HG03439 (cell line): Measurements from ENCODE around the gene FIGN.

Source experiments
- ATAC-seq: cut with Tn5 transposase; IDR thresholded peaks from one replicate; pipeline ENCODE4 v1.9.1; 2021; ENCODE audit warnings: mild to moderate bottlenecking, moderate library complexity; ENCODE audit not compliant: unreplicated experiment

The FIGN gene

DNA sequence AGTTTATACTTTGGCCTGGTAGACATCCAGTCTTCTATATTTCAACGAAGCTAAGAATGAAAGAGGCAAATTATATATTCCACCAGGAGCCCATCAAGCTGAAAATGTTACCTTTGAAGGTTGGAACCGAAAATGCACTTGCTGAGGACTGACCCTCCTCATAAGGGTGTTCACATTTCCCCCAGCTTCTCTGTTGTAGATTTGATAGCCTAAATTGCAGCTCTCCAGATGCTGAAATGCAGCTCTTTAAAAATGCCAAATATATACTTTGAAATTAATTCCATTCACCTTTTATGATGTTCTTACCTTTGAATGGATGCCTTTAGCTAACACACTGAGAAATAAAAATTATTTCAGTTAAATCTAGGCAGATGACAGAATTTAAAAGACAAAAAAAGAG lies 1.8 kb upstream of the FIGN start:
- ATAC-seq: no peak

DNA sequence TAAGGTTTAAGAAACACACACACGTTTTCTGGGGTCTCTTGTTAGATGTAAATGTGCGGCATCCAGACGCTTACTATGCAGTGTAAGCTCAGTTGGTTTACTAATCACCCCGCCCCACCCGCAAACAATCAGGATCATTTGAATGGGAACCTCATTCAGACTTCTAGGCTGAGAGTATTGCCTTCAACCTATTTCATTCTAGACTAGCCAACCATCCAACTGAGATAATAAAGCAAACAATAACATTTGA lies 1.3 kb upstream of the FIGN start:
- no peak for ATAC-seq

DNA sequence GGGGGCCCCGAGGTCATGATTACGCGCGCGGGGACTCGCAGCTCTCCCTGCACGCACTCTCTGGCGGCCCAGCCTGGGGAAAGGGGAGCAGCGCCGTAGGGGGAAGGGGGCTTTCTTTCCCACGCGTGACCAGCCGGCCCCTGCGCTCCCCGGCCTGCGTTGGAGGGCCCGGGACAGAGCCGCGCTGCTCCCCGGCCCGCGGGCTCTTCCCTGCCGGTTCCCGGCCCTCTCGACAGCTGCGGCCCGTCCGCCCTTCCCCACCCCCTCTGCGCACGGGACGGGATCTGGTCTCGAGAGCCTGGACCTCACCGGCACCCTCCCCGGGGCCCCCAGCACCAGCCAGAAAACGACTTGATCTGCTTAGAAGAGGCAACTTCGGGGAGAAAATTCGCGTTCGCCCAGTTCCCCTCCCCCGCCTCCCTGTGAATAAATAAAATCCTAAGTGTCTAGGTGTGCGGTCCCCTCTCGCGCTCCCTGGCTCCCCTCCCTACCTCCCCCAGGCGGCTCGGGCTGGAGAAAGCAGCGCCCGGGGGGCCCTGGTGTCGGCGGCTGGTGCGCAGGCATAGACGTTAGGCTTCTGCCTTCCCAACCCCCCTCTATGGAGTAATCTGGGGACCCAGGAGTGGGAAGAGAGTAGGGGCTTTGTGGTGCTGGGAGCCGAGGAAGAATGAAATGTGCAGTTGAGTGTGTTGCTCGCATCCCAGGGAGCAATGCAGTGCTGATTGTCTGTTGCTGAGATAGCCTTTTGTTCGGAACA lies 803 bp upstream of the FIGN start:
- no peak for ATAC-seq

DNA sequence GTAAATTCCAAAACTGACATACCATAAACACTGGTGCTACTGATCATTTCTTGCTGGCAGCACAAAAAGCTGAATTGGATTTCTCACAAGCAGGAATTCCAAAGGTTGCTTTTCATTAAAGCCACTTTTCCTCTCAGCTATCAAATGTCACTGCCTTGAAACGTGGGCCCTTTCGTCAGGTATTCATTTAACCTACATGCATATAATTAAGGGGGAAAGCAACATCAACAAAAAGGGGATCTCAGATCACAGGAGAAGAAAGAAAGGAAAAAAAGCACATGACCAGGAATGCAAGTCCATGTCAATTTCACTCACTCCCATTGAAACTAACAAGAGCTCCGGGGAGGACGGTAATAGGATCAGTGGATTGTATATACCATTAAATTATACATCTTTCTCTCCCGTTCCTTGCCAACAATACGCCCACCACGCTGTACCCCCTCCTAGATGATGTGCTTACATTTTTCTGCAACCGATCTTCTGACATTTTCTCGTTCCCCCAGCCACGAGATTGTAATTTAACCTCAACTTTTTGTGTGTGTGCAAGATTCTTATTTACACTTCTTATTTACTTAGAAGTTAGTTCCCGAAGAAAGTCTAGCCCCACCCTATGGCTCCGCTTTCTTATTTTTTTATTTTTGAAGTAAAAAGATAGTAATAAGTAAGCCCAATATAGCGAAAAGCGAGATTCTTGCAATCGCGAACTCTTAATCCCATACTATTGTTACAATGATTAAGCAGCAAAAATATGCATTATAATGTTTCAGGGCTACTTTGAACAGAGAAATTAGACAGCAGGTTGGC lies 725 bp downstream of the FIGN start:
- ATAC-seq: no peak

DNA sequence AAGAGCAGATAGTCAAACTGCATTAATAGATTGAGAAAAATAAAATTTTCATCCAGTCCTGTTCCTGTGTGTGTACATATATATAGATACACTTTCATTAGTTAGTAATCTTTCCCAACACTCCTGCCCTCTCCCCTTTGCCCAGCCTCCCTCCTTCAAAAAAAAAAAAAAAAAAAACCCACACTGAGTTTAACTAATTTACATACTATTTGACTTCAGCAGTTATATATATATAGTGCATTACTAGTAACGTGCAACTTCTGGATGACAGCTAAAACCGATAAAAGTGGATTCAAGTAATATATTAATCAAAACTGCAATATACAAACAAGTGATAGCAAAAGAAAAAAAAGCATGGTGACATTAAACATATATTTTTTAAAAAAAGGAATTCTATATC lies 1.4 kb downstream of the FIGN start:
- ATAC-seq: no peak

DNA sequence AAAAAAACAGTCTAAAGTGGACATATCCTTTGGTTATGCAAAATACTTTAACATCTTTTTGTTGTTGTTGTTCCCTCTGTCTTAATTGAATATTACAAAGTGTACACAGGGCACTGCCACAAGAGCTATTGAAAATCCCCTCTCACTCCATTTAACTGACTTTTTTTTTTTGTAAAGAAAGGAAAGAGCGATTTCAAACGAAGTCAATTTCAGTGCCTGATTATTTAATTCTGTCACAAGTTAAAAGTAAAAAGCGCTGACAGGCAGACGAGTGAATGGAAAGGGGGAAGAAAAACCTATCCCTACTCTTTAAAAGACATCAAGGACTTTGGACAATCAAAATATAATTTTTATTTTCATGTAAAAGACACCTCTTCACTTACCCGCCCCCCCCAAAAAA lies 1.9 kb downstream of the FIGN start:
- ATAC-seq: no peak

DNA sequence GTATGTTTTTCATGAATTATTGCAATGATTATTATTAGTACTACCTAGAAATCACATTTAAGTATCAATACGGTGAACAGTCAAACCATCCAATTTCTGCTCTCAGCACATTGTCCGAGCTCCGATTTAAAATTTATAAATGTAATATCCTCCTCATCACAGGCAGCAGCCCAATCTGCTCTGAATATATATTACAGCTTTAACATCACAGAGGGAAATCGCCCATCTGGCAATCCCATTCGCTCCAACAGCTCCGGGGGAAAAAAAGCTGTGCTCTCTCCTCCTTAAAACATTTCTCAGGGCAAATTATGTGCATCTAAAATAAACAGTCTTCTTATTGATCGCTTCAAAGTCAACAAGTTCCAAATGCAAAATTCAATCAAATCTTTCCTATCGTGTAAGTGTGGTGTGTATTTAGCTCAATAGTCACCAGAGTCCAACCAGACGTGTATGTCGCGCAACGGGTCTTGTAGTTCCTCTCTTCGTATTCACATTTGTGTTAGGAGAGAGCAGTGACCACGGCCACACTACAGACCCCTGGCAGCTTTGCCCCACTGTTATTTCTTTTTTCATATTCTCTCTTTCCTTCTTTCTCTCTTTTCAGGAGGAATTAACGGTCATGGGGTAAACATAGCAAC lies 2.4 kb downstream of the FIGN start:
- ATAC-seq: no peak

DNA sequence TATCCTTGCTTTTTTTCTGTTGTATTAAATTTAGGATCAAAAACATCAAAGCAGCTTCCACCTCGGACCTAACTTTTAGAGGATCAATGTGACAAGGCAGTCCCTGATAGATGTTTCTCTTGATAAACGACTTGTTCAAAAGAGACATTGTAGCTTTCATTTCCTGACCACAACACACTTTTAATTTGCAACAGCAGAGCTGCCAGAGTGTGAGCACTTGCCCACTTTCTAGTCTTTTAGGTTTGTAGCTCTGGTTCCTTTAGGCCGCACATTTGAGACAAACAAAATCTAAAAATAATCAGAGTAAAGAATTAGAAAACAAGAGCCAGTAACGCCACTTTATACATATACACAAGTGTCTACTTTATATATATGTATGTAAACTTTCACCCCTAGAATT lies 3.1 kb downstream of the FIGN start:
- ATAC-seq: no peak

DNA sequence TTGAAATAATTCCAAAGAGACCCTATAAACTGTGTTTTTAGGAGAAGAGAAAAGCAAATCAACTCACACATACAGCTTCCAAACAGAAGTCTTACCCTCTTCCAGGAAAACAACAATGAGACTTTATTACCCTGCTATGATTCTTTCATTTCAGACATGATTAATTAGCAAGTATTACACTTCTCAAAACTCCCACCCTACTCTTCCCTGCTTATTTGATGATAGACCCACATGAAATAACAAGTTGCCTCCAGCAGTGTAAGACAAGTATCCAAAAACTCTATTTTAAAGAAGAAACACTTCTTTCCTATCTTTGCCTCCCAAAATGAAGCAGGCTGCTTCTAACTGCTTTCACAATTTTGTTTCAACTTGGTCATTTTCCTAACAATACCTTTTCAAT lies 4.1 kb downstream of the FIGN start:
- ATAC-seq: no peak

DNA sequence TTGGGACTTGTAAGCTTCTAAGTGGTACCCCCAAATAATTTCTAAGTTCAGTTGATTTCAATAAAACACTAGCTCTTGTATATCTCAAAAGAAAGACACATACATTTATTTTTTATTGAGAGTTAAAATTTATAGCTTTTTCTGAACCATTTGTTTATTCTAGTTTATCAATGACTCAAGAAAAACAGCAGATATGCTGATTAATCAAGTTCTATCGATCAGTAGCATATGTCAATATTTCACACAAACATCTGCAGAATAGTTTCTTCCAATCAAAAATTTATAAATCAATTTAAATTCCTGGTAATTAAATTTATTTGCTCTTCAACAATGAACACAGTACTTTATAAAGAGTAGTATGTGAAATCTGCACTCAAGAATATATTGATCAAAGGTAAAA lies 5.3 kb downstream of the FIGN start:
- ATAC-seq: no peak

DNA sequence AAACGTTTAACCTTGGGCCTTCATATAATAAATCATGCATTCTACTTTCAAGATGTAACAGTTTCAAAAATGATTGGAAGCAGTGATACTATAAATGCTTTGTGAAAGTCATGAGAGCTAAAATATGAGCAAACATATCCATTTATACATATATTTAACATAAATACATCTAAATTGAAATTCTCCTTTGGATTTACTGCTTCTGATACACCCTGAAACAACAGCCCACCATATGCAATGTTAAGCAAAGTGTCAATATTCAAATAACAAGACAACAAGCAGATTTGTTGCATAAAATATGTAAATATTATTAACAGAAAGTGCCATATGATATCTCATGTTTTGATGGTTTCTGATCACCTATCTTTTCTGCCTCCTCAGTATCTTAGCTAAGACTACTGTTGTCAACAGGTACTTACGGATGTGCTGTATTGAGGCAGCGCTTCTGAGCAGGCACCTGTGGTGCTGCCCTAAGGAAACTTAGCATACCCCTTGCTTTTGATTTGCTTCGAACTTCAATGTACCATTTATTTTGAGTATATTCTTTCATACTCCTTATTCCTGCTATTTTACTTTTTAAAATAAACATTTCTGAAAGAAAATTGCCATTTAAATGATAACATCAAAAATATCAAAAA lies 6.1 kb downstream of the FIGN start:
- ATAC-seq: no peak

DNA sequence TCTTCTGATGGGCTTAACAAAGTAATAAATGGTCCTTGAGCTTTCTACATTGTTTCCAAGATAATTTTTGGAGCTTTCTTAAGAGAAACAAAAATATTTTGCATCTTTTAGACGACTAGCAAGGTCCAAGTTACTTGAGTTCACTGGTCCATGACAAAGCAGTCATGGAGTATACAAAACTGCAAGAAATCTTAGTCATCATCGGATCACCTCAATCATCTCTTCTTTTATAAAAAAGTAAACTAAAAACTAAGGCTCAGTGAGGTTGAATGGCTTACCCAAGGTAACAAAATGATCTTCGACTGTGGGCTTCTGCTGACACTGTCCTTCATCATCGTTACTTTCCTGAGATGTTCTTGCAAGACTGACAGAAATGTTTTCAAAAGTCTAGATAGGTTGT lies 11.9 kb downstream of the FIGN start:
- no peak for ATAC-seq

DNA sequence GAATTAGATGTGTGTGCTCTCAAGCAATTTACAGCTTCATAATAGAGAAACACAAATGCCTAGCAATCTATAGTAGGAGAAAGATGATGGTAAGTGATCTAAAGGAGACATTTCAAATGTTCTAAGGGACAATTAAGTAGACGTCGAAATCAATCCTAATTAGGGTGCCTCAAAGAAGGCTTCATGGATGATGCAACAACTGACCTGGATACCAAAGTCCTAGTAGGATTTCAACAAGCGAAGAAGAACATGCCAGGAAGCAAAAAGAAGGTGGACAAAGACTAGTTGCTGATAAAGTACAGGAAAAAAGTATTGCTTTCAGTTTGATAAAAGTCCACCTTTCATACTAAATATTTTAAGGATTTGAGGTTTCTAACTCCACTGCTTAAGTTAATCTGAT lies 12.5 kb downstream of the FIGN start:
- ATAC-seq: no peak

DNA sequence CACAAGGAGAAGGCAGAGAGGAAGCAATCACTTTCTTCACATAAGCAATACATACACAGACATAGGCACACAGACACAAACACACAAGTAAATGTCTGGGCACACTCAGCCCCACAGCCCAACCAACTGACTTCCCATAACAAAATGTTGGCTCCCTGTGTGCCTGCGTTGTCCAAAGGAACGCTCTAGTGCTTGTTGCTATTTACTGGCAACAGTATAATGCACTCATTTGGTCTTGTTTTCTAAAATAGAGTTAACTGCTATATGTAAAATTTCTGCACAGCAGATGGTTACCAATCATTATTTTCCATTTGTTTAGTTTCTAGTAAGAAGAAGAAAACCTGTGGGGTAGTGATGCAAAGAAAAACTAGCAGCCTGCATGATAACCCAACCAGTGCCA lies 16.5 kb downstream of the FIGN start:
- ATAC-seq: no peak

DNA sequence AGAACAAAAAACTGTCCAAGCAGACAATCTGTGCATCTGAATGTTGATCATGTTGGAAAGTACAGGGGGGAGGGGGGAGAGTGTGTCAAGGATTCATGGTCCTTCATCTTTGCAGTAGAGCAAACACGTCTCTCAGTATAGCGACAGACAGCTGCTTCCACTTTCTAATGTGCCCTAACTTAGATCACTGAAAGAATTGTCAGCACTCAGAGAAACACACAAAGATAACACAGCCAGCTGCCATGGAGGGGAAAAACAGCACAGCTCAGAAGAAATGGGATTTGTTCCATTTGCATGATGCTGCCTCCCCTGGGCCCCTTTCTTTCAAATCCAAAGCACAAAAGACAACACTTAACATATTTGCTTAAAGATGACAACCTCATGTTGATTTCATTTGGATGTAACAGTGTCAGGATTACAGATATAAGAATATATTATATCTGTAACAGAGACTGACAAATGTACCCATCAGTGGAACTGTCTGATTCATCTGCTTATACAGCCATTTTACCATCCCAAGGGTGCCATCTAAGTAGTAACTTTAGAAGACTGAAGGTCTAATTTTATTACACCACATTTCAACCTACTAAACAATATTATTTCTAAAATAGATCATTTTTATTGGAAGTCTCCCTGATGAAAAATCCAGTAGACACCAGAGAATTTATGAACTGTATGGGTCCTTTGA lies 17.7 kb downstream of the FIGN start:
- no peak for ATAC-seq

DNA sequence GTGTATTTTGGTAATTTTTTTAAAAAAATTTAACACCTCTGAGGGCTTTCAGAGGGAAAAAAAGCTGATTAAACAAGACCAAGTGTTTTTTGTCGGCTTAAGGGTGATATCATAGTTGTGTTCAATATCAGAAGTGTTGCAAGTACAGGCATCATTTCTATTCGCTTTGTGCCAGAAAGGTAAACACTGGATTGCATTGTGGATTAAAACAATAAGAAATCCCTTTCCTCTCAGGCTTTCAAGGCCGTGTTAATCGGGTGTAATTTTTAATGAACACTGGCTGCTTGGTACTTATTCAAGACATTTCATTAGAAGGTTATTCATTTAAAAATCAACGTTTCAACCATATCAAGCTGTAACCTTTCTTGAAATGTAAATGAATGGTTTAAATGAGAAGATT lies 18.3 kb downstream of the FIGN start:
- ATAC-seq: no peak

DNA sequence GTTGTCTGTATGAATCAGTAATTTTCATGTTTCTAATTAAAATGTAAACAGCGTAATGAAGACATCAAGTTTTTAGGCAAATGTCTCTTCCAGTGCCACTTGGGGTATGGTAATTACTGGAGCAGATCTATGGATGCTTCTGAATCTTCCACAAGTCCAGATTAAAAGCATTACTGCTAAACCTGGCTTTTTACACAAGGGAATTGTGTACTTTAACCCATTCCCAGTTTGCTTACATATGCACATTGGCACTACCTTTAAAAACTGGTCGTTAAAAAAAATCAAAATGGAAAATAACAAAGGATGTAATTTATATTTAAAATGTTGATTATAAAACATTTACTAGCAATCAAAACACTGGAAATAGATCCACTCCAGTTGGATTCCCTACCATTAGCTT lies 19.7 kb downstream of the FIGN start:
- no peak for ATAC-seq

DNA sequence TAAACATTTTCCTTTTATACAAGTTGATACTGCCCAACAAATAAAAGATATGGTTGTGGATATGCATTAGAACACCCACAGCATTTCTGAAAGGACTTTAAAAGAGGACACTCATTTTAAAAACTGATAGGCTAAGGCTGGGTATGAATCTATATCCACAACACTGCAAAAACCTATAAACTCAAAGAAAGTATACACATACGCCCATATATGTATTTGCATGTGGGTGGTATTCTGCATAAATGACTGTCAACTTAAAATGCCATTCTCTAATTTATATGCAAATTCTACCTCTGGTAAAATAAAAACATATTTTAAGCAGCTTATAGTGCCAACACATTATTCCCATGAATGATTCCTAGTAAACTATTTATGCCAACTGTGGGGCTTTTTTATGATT lies 20.1 kb downstream of the FIGN start:
- ATAC-seq: no peak

DNA sequence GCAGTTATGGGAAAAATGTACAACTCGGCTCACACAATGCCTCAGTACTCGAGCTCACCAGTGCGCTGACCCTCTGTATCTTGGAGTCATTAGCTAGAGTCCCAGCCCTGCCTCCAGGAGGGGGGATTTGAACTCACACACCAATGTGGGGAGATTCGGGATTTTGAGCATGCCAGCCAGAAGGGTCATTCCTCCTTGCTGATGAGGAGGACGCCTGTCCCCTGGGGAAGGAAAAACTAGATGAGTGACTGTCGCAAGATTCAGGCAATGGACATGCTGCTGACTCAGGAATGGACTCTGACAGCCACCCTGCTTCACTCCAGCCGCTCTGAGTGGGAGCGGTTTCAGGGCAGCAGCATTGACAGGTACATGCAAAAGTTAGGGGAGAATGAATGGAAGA lies 20.6 kb downstream of the FIGN start:
- ATAC-seq: no peak

DNA sequence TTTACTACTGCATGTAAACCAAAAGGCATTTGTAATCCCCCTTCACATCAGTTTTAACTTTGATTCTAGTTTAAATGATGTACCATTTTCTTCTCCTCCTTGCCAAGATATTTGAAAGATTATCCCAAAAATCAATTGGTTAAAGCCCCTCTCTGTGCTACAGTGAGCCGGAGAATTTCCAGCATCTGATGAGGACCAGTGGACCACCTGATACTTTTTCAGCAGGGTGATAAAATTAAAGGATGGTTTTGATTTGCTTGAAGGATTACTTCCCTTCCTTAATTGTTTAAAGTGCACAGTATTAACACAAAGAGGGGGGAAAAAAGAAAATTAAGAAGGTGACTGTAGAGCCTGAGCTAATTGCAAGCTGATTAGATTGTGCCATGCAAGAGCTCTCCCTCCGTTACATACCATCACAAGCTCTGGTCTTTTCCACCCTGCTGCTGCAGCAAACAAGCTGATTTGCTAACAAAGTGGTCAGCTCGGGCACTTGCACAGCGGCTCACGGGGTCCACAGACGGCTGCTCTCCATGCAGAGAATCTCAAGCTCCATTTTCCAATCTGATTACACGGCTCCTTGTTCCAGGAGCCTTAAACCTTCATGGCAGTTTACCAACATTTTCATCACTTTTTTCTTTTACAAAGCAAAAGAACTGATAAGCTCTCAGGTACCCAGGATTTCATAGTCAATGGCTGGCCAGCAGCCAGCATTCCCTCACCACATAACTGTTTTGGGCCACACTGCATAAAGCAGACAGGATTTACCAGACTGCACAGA lies 22.1 kb downstream of the FIGN start:
- ATAC-seq: no peak

DNA sequence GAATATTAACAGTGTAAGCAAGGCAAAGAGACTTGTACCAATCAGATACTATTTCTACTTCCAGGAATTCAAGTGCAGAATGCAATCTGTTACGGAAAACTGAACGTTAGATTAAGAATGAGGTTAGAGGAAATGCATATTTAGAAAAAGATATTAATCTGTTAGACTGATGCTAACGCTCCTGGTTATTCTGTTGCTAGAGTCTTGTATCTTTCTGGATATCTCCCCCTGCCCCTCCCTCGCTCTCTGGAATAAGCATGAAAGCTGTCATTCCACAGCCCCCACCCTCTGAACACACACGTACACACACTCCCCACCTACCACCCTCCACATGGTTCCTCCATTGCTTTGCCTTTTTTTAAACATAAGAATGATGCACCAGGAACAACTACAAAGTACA lies 24.1 kb downstream of the FIGN start:
- no peak for ATAC-seq
